IMR-90 (cell line): ENCODE measurements around the gene LMOD1. TPM values are rescaled to one million over a fixed set of nuclear protein-coding genes. Genes with fewer than 3 reads are reported as not detected.

Experiments used
- ATAC-seq: fragments of 200-7000 bp; cut with Tn5 transposase; 2 replicates; pipeline ENCODE4 v1.9.1; 2020; ENCODE audit warnings: low read depth, mild to moderate bottlenecking, moderate library complexity
- BruUV-seq: library from RNA; stranded (reverse); fragments of 400-500 nt; replicated peaks from 2 replicates; lab custom pipeline; 2021; lab: Mats Ljungman, UMichigan
- CTCF ChIA-PET: fragments of 300-600 bp; formaldehyde crosslinking; extraction: SDS; loops from one replicate; lab custom pipeline; 2021; ENCODE audit warnings: antibody characterized with exemption; lab: Yijun Ruan, JAX
- POLR2A ChIA-PET: fragments of 300-600 bp; sonication (Branson Sonifier 250); formaldehyde crosslinking; loops from one replicate; lab custom pipeline; 2022; ENCODE audit warnings: antibody characterized with exemption; ENCODE audit not compliant: unreplicated experiment; lab: Charles Lee
- DNase-seq: peaks from one replicate; pipeline ENCODE4 v3.0.0; 2013
- H2AFZ ChIP-seq: replicated peaks from 2 replicates; pipeline ENCODE3; 2013; ENCODE audit warnings: low read length, mild to moderate bottlenecking; ENCODE audit not compliant: poor library complexity
- H2AK5ac ChIP-seq: 2 replicates; pipeline ENCODE4 v1.6.1; 2013; ENCODE audit warnings: low read depth, low read length, inconsistent platforms
- H2AK9ac ChIP-seq: replicated peaks from 2 replicates; pipeline ENCODE3; 2013; ENCODE audit warnings: mild to moderate bottlenecking, low read depth, low read length, moderate library complexity; ENCODE audit not compliant: poor library complexity
- H2BK120ac ChIP-seq: 2 replicates; pipeline ENCODE4 v1.6.1; 2013; ENCODE audit warnings: low read depth, low read length, inconsistent platforms
- H2BK15ac ChIP-seq: 3 replicates; pipeline ENCODE4 v1.6.1; 2013; ENCODE audit warnings: low read depth, low read length, inconsistent platforms
- H2BK20ac ChIP-seq: 2 replicates; pipeline ENCODE4 v1.6.1; 2013; ENCODE audit warnings: low read depth, mild to moderate bottlenecking, inconsistent platforms, low read length, moderate library complexity
- H2BK5ac ChIP-seq: 2 replicates; pipeline ENCODE4 v1.6.1; 2013; ENCODE audit warnings: mild to moderate bottlenecking, low read depth, low read length, inconsistent platforms; ENCODE audit not compliant: poor library complexity, severe bottlenecking
- H3K14ac ChIP-seq: replicated peaks from 2 replicates; pipeline ENCODE4 v1.6.1; 2013; ENCODE audit warnings: low read depth, low read length, inconsistent platforms
- H3K18ac ChIP-seq: 2 replicates; pipeline ENCODE4 v1.6.1; 2013; ENCODE audit warnings: low read depth, low read length, control low read depth
- H3K23ac ChIP-seq: 2 replicates; pipeline ENCODE4 v1.6.1; 2013; ENCODE audit warnings: low read depth, low read length, inconsistent platforms
- H3K27ac ChIP-seq: 2 replicates; pipeline ENCODE4 v1.5.1; 2013; ENCODE audit warnings: mild to moderate bottlenecking, control low read depth, low read length; ENCODE audit not compliant: insufficient read depth
- H3K27me3 ChIP-seq: 2 replicates; pipeline ENCODE4 v1.6.1; 2013; ENCODE audit warnings: low read length; ENCODE audit not compliant: control insufficient read depth, insufficient read depth
- H3K36me3 ChIP-seq: 2 replicates; pipeline ENCODE4 v1.6.1; 2013; ENCODE audit warnings: low read length, mixed read lengths; ENCODE audit not compliant: control insufficient read depth, insufficient read depth
- H3K4ac ChIP-seq: 2 replicates; pipeline ENCODE4 v1.6.1; 2013; ENCODE audit warnings: low read depth, low read length, inconsistent platforms
- H3K4me1 ChIP-seq: 2 replicates; pipeline ENCODE4 v1.6.1; 2013; ENCODE audit warnings: low read length, mixed read lengths; ENCODE audit not compliant: control insufficient read depth, insufficient read depth
- H3K4me2 ChIP-seq: 2 replicates; pipeline ENCODE4 v1.6.1; 2013; ENCODE audit warnings: low read depth, mild to moderate bottlenecking, control low read depth, low read length, moderate library complexity
- H3K4me3 ChIP-seq: 2 replicates; pipeline ENCODE4 v1.5.1; 2013; ENCODE audit warnings: low read depth, mild to moderate bottlenecking, control low read depth, low read length, moderate library complexity; ENCODE audit not compliant: insufficient read depth
- H3K56ac ChIP-seq: 2 replicates; pipeline ENCODE4 v1.6.1; 2013; ENCODE audit warnings: low read length, inconsistent platforms; ENCODE audit not compliant: insufficient read depth; ENCODE audit errors: extremely low read depth
- H3K79me1 ChIP-seq, 2 experiments: 2 replicates each; pipeline ENCODE4 v1.6.1; 2013; ENCODE audit warnings: low read length in 2 of 2, inconsistent platforms in 1 of 2, low read depth in 1 of 2
- H3K9ac ChIP-seq: 2 replicates; pipeline ENCODE4 v1.6.1; 2013; ENCODE audit warnings: low read depth, low read length, control low read depth
- H3K9me1 ChIP-seq: 2 replicates; pipeline ENCODE4 v1.6.1; 2013; ENCODE audit warnings: low read length, inconsistent platforms; ENCODE audit not compliant: insufficient read depth
- H3K9me3 ChIP-seq: 2 replicates; pipeline ENCODE4 v1.6.1; 2013; ENCODE audit warnings: low read length; ENCODE audit not compliant: control insufficient read depth, insufficient read depth
- H4K20me1 ChIP-seq: 2 replicates; pipeline ENCODE4 v1.6.1; 2013; ENCODE audit warnings: low read length, inconsistent platforms; ENCODE audit not compliant: insufficient read depth
- H4K5ac ChIP-seq: 2 replicates; pipeline ENCODE4 v1.6.1; 2013; ENCODE audit warnings: mild to moderate bottlenecking, low read depth, low read length, control low read depth
- H4K8ac ChIP-seq, 2 experiments: 2 replicates each; pipeline ENCODE4 v1.6.1; 2013; ENCODE audit warnings: low read depth in 2 of 2, low read length in 2 of 2, control low read depth in 1 of 2, inconsistent platforms in 1 of 2
- H4K91ac ChIP-seq: 2 replicates; pipeline ENCODE4 v1.6.1; 2013; ENCODE audit warnings: low read depth, low read length, inconsistent platforms; ENCODE audit not compliant: insufficient read depth
- BHLHE40 ChIP-seq: fragments of 150-350 bp; IDR thresholded peaks from 2 replicates; pipeline ENCODE4 v1.6.1; 2016; ENCODE audit warnings: mild to moderate bottlenecking, low read depth, low read length
- CEBPB ChIP-seq: IDR thresholded peaks from 2 replicates; pipeline ENCODE4 v1.6.1; 2012; ENCODE audit warnings: low read depth, low read length, improper control_type of control experiment
- CHD1 ChIP-seq: IDR thresholded peaks from 2 replicates; pipeline ENCODE4 v1.6.1; 2012; ENCODE audit warnings: low read depth, low read length, improper control_type of control experiment
- FOS ChIP-seq: fragments of 150-350 bp; IDR thresholded peaks from 2 replicates; pipeline ENCODE4 v1.6.1; 2016; ENCODE audit warnings: low read depth, low read length
- MAFK ChIP-seq: IDR thresholded peaks from 2 replicates; pipeline ENCODE4 v1.6.1; 2012; ENCODE audit warnings: low read depth, low read length, improper control_type of control experiment
- MAZ ChIP-seq: IDR thresholded peaks from 2 replicates; pipeline ENCODE4 v1.6.1; 2012; ENCODE audit warnings: low read depth, mild to moderate bottlenecking, low read length, improper control_type of control experiment, moderate library complexity, borderline replicate concordance
- MXI1 ChIP-seq: IDR thresholded peaks from 2 replicates; pipeline ENCODE4 v1.6.1; 2012; ENCODE audit warnings: low read depth, mild to moderate bottlenecking, low read length, moderate library complexity, borderline replicate concordance
- NFE2L2 ChIP-seq: fragments of 150-350 bp; IDR thresholded peaks from 2 replicates; pipeline ENCODE4 v1.6.1; 2016; ENCODE audit warnings: low read depth, mild to moderate bottlenecking, low read length
- POLR2A ChIP-seq: IDR thresholded peaks from 2 replicates; pipeline ENCODE4 v1.6.1; 2012; ENCODE audit warnings: mild to moderate bottlenecking, low read depth, low read length
- RAD21 ChIP-seq: IDR thresholded peaks from 2 replicates; pipeline ENCODE4 v1.6.1; 2012; ENCODE audit warnings: low read length, improper control_type of control experiment
- RCOR1 ChIP-seq: IDR thresholded peaks from 2 replicates; pipeline ENCODE4 v1.6.1; 2012; ENCODE audit warnings: mild to moderate bottlenecking, low read length, improper control_type of control experiment; ENCODE audit not compliant: insufficient replicate concordance
- RFX5 ChIP-seq: IDR thresholded peaks from 2 replicates; pipeline ENCODE4 v1.8.0; 2012; ENCODE audit warnings: low read depth, mild to moderate bottlenecking, low read length, moderate library complexity
- SMC3 ChIP-seq: fragments of 150-350 bp; IDR thresholded peaks from 2 replicates; pipeline ENCODE4 v1.6.1; 2016; ENCODE audit warnings: low read depth, mild to moderate bottlenecking, antibody characterized with exemption, low read length, moderate library complexity
- USF2 ChIP-seq: fragments of 150-350 bp; IDR thresholded peaks from 2 replicates; pipeline ENCODE4 v1.6.1; 2017; ENCODE audit warnings: mild to moderate bottlenecking, antibody characterized with exemption, low read length, low read depth
- WGBS, 2 experiments: methylation state at CpG; one replicate each; pipeline versions ENCODE4 v1.1.5 to v1.1.7; 2013; ENCODE audit warnings: missing lambda C conversion rate in 2 of 2; ENCODE audit not compliant: insufficient read length in 1 of 2; ENCODE audit errors: extremely low coverage in 2 of 2; 5-methylcytosine and 5-hydroxymethylcytosine counted together
- dilution Hi-C: fragments of 300-500 bp; cut with HindIII; formaldehyde crosslinking; loops from one replicate; pipeline ENCODE4 v1.14.3; 2018; ENCODE audit warnings: low sequenced_read_pairs; ENCODE audit not compliant: unreplicated experiment
- in situ Hi-C: fragments of 300-500 bp; cut with MboI; formaldehyde crosslinking; loops from 3 replicates; pipeline ENCODE4 v1.14.3; 2019; ENCODE audit warnings: low sequenced_read_pairs, inconsistent platforms, mixed read lengths
- intact Hi-C: fragments of 100-400 bp; cut with micrococcal nuclease; formaldehyde crosslinking; loops from 2 replicates; pipeline ENCODE4 v1.10.0; 2022
- polyA plus RNA-seq, 3 experiments: library from polyadenylated mRNA; depleted of rRNA; stranded (reverse); fragments of >200 nt; gene quantifications; 2 replicates each; pipeline ENCODE4 v1.2.3, GENCODE V29; 2012; ENCODE audit warnings: low replicate concordance in 1 of 3
- total RNA-seq: library from RNA; depleted of rRNA; stranded (reverse); fragments of >200 nt; gene quantifications from 2 replicates; pipeline ENCODE4 v1.2.3, GENCODE V29; 2012
- TF ChIP-seq, protein P1 (sequence below): conservative IDR thresholded peaks from 2 replicates; pipeline ENCODE4 v1.5.1; 2012; ENCODE audit warnings: mild to moderate bottlenecking, low read depth, low read length, improper control_type of control experiment
- TF ChIP-seq, protein P2 (sequence below): fragments of 150-350 bp; IDR thresholded peaks from 2 replicates; pipeline ENCODE4 v1.6.1; 2016; ENCODE audit warnings: low read depth, mild to moderate bottlenecking, low read length, moderate library complexity, borderline replicate concordance

Gene LMOD1
- total and polyA plus RNA-seq, 2 of the 4 experiments (the other 2 are of a cell fraction) = 51.7 to 53.2 TPM

DNA sequence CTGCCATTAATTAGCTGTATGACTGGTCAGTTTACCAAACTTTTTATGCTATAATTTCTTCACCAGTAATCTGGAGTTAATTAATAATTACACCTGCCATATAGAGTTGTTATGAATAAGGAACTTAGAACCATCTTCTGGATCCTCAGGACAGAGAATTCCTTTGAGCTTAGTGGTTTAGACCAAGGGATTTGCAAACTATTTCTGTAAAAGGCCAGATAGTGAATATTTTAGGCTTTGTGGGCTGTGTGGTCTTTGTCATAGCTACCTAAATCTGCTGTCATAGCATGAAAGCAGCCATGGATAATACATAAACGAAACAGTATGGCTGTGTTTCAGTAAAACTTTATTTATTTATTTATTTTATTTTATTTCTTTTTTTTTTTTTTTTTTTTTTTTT, 17.9 kb upstream of the LMOD1 start:
- intact Hi-C loops = no loop called here
- H3K23ac ChIP-seq = no peak overlapping the region
- H3K79me1 ChIP-seq = peaks cover 12 to 42% of the 10 kb centered on the region in 2 experiments
- H4K5ac ChIP-seq = no peak overlapping the region
- ATAC-seq (peak; percentile 87), DNase-seq (peak; percentile 80)
- ChIA-PET POLR2A (no interaction called here), CTCF (interaction anchor here (3.0 kb wide), 1 partner anchor 68 kb away, joined by 12 read pairs; no protein-coding TSS in a partner anchor)
- peaks cover 47% of the 10 kb centered on the region for H3K36me3 ChIP-seq
- H3K9ac ChIP-seq = no peak overlapping the region
- H2BK5ac ChIP-seq = no peak overlapping the region
- H2BK15ac ChIP-seq = no peak overlapping the region
- no CpG with 5 or more reads among the region's 1 CpG for WGBS, 2 experiments
- TF ChIP-seq, protein P1, sequence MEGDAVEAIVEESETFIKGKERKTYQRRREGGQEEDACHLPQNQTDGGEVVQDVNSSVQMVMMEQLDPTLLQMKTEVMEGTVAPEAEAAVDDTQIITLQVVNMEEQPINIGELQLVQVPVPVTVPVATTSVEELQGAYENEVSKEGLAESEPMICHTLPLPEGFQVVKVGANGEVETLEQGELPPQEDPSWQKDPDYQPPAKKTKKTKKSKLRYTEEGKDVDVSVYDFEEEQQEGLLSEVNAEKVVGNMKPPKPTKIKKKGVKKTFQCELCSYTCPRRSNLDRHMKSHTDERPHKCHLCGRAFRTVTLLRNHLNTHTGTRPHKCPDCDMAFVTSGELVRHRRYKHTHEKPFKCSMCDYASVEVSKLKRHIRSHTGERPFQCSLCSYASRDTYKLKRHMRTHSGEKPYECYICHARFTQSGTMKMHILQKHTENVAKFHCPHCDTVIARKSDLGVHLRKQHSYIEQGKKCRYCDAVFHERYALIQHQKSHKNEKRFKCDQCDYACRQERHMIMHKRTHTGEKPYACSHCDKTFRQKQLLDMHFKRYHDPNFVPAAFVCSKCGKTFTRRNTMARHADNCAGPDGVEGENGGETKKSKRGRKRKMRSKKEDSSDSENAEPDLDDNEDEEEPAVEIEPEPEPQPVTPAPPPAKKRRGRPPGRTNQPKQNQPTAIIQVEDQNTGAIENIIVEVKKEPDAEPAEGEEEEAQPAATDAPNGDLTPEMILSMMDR = no peak
- TF ChIP-seq, protein P2, sequence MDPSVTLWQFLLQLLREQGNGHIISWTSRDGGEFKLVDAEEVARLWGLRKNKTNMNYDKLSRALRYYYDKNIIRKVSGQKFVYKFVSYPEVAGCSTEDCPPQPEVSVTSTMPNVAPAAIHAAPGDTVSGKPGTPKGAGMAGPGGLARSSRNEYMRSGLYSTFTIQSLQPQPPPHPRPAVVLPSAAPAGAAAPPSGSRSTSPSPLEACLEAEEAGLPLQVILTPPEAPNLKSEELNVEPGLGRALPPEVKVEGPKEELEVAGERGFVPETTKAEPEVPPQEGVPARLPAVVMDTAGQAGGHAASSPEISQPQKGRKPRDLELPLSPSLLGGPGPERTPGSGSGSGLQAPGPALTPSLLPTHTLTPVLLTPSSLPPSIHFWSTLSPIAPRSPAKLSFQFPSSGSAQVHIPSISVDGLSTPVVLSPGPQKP = no peak
- no peak for TF ChIP-seq POLR2A
- TF ChIP-seq BHLHE40 = no peak
- TF ChIP-seq MAFK = no peak; the same call in 1 of the 2 replicates
- TF ChIP-seq USF2 = no peak
- no peak for TF ChIP-seq NFE2L2
- TF ChIP-seq MXI1 = no peak
- no peak for TF ChIP-seq SMC3
- TF ChIP-seq MAZ = no peak
- TF ChIP-seq RAD21 = no peak
- no peak for TF ChIP-seq FOS
- no peak for TF ChIP-seq CHD1
- TF ChIP-seq RFX5 = no peak
- no peak for TF ChIP-seq RCOR1
- TF ChIP-seq CEBPB = no peak
- no peak overlapping the region for H2AFZ ChIP-seq
- H3K27me3 ChIP-seq = no peaks in the 10 kb centered on the region
- no peak overlapping the region for H2BK20ac ChIP-seq
- BruUV-seq = no TSS peak
- dilution Hi-C loops = no loop called here
- no peak overlapping the region for H2AK9ac ChIP-seq
- in situ Hi-C loops = loop anchor here (25.0 kb wide), 1 partner anchor 427 kb away; the partner anchor contains the start of gene NAV1
- H3K56ac ChIP-seq = no peak overlapping the region
- H3K18ac ChIP-seq = no peak overlapping the region
- no peaks in the 10 kb centered on the region for H4K20me1 ChIP-seq
- H3K4me2 ChIP-seq = no peak overlapping the region
- no peak overlapping the region for H3K14ac ChIP-seq
- H2AK5ac ChIP-seq = no peak overlapping the region
- no peak overlapping the region for H4K91ac ChIP-seq
- H2BK120ac ChIP-seq = no peak overlapping the region
- H3K4me3 ChIP-seq = no peak overlapping the region
- H3K4ac ChIP-seq = no peak overlapping the region
- no peaks in the 10 kb centered on the region for H3K9me1 ChIP-seq
- H3K4me1 ChIP-seq = no peaks in the 10 kb centered on the region
- no peak overlapping the region for H4K8ac ChIP-seq
- H3K27ac ChIP-seq = no peak overlapping the region
- no peaks in the 10 kb centered on the region for H3K9me3 ChIP-seq
